K562 (cell line): ENCODE data around the gene ADGRB3. TPM values are rescaled to one million over a fixed set of nuclear protein-coding genes. Genes with fewer than 3 reads are reported as not detected.

Experiments
- ATAC-seq: fragments of 200-7000 bp; cut with Tn5 transposase; 3 replicates; pipeline ENCODE4 v1.9.1; 2020; ENCODE audit warnings: moderate library complexity
- BruUV-seq: library from RNA; stranded (reverse); fragments of 400-500 nt; replicated peaks from 2 replicates; lab custom pipeline; 2021; lab: Mats Ljungman, UMichigan
- CTCF ChIA-PET: fragments of 300-600 bp; formaldehyde crosslinking; extraction: SDS; loops from one replicate; lab custom pipeline; 2021; ENCODE audit warnings: low intra/inter-chr PET ratio; lab: Yijun Ruan, JAX
- POLR2A ChIA-PET: fragments of 300-600, 350-650 bp; sonication (Branson Sonifier 250); formaldehyde crosslinking; extraction: SDS; loops from one replicate; lab custom pipeline; 2021; ENCODE audit warnings: antibody characterized with exemption, inconsistent platforms; lab: Yijun Ruan, JAX
- DNase-seq, 4 experiments: peaks; one replicate each; pipeline versions ENCODE4 v3.0.0 to v3.0.0-alpha.2; 2011 to 2018; ENCODE audit warnings: low spot score in 3 of 4, mixed read lengths in 3 of 4; ENCODE audit errors: extremely low read depth in 1 of 4
- FAIRE-seq: peaks from 2 replicates; lab custom pipeline; 2011; peaks lifted over from hg19 to GRCh38; lab: Jason Lieb, UNC
- H2AFZ ChIP-seq: 2 replicates; pipeline ENCODE4 v1.6.0; 2011; ENCODE audit warnings: low read depth, low read length, control low read depth, inconsistent platforms
- H3K27ac ChIP-seq: fragments of 200-600 bp; 3 replicates; pipeline ENCODE4 v1.8.0; 2011; ENCODE audit warnings: low read depth, mild to moderate bottlenecking, control low read depth, inconsistent platforms, low read length, moderate library complexity, mixed read lengths; ENCODE audit errors: extremely low read depth
- H3K27me3 ChIP-seq, 2 experiments: fragments of 300-600 bp in 1 of 2; 2 replicates in 1 of 2; 3 replicates in 1 of 2; pipeline versions ENCODE4 v1.6.0 to v1.8.0; 2011; ENCODE audit warnings: inconsistent platforms in 2 of 2, low read length in 2 of 2, mild to moderate bottlenecking in 1 of 2, mixed read lengths in 1 of 2, moderate library complexity in 1 of 2; ENCODE audit not compliant: control insufficient read depth in 2 of 2, insufficient read depth in 2 of 2
- H3K36me3 ChIP-seq: fragments of 300-600 bp; 3 replicates; pipeline ENCODE4 v1.8.0; 2011; ENCODE audit warnings: mild to moderate bottlenecking, low read length, inconsistent platforms; ENCODE audit not compliant: control insufficient read depth, insufficient read depth
- H3K4me1 ChIP-seq, 2 experiments: fragments of 200-600 bp in 1 of 2; replicated peaks in 1 of 2; 2 replicates in 1 of 2; 3 replicates in 1 of 2; pipeline versions ENCODE4 v1.5.1 to v1.8.0; 2011; ENCODE audit warnings: inconsistent platforms in 2 of 2, low read length in 2 of 2, mild to moderate bottlenecking in 1 of 2, mixed read lengths in 1 of 2, moderate library complexity in 1 of 2; ENCODE audit not compliant: control insufficient read depth in 2 of 2, insufficient read depth in 2 of 2
- H3K4me2 ChIP-seq: 2 replicates; pipeline ENCODE4 v1.6.1; 2011; ENCODE audit warnings: low read length, control low read depth, inconsistent platforms, mixed read lengths; ENCODE audit not compliant: insufficient read depth
- H3K4me3 ChIP-seq: fragments of 200-600 bp; sonication (generic), shearing (Covaris generic); 2 replicates; pipeline ENCODE4 v1.5.1; 2016; ENCODE audit warnings: control low read depth, inconsistent platforms
- H3K79me2 ChIP-seq: fragments of 200-600 bp; 3 replicates; pipeline ENCODE4 v1.8.0; 2011; ENCODE audit warnings: low read length, inconsistent platforms; ENCODE audit not compliant: control insufficient read depth, insufficient read depth
- H3K9ac ChIP-seq, 2 experiments: 2 replicates each; pipeline versions ENCODE4 v1.6.0 to v1.6.1; 2011; ENCODE audit warnings: low read depth in 2 of 2, low read length in 2 of 2, control low read depth in 1 of 2, inconsistent platforms in 1 of 2, mild to moderate bottlenecking in 1 of 2, mixed read lengths in 1 of 2; ENCODE audit not compliant: insufficient read depth in 1 of 2
- H3K9me1 ChIP-seq: one replicate; pipeline ENCODE4 v1.6.0; 2011; ENCODE audit warnings: inconsistent platforms, mild to moderate bottlenecking, low read length, moderate library complexity; ENCODE audit not compliant: control insufficient read depth, insufficient read depth
- H3K9me3 ChIP-seq: replicated peaks from 2 replicates; pipeline ENCODE4 v1.5.1; 2011; ENCODE audit warnings: low read depth, low read length, inconsistent platforms; ENCODE audit not compliant: control insufficient read depth, insufficient read depth
- H4K20me1 ChIP-seq: replicated peaks from 2 replicates; pipeline ENCODE4 v1.6.1; 2011; ENCODE audit warnings: low read length, inconsistent platforms, mixed read lengths; ENCODE audit not compliant: control insufficient read depth, insufficient read depth
- HNRNPLL ChIP-seq: fragments of 200-400 bp; formaldehyde crosslinking; IDR thresholded peaks from 2 replicates; pipeline ENCODE4 v1.6.1; 2017; ENCODE audit warnings: low read length, low read depth, mild to moderate bottlenecking; ENCODE audit not compliant: poor library complexity, severe bottlenecking
- MEIS2 ChIP-seq: fragments of 450-650 bp; IDR thresholded peaks from 2 replicates; pipeline ENCODE4 v1.6.1; 2014; ENCODE audit warnings: mild to moderate bottlenecking; ENCODE audit not compliant: partially characterized antibody
- NFRKB ChIP-seq: fragments of 450-650 bp; IDR thresholded peaks from 2 replicates; pipeline ENCODE4 v1.6.1; 2016; ENCODE audit warnings: low read depth
- ZBTB2 ChIP-seq: fragments of 450-650 bp; IDR thresholded peaks from 2 replicates; pipeline ENCODE4 v1.6.1; 2016; ENCODE audit warnings: antibody characterized with exemption
- ZNF146 ChIP-seq: IDR thresholded peaks from one replicate; pipeline ENCODE4 v1.6.1; 2018; ENCODE audit warnings: missing compliant biosample characterization; ENCODE audit not compliant: unreplicated experiment
- ZNF165 ChIP-seq: fragments of 250-450 bp; sonication (Bioruptor Pico); IDR thresholded peaks from 2 replicates; pipeline ENCODE4 v1.4.0; 2020; ENCODE audit warnings: borderline replicate concordance
- ZNF184 ChIP-seq: sonication (generic); formaldehyde crosslinking; IDR thresholded peaks from 2 replicates; pipeline ENCODE4 v1.5.0; 2020; ENCODE audit warnings: missing genetic modification reagents
- ZNF316 ChIP-seq: fragments of 450-650 bp; IDR thresholded peaks from 2 replicates; pipeline ENCODE4 v1.6.1; 2016
- ZNF57 ChIP-seq: fragments of 450-650 bp; formaldehyde crosslinking; IDR thresholded peaks from 2 replicates; pipeline ENCODE4 v1.4.0; 2020; ENCODE audit warnings: mild to moderate bottlenecking, moderate library complexity
- WGBS: fragments of 100-300 bp; shearing (Covaris generic); methylation state at CpG from one replicate; pipeline ENCODE4 v1.1.6; 2016; ENCODE audit warnings: low coverage, mixed read lengths; ENCODE audit not compliant: insufficient coverage; ENCODE audit errors: missing lambda C conversion rate; 5-methylcytosine and 5-hydroxymethylcytosine counted together
- in situ Hi-C: fragments of 300-500 bp; cut with MboI; formaldehyde crosslinking; loops from 4 replicates; pipeline ENCODE4 v1.15.0; 2018; ENCODE audit warnings: inconsistent platforms, mixed read lengths
- intact Hi-C: fragments of 100-400 bp; cut with micrococcal nuclease; formaldehyde crosslinking; loops from 2 replicates; pipeline ENCODE4 v1.14.2; 2022
- polyA plus RNA-seq, 8 experiments: library from polyadenylated mRNA; depleted of rRNA in 4 of 8; stranded (reverse) in 5 of 8; unstranded in 3 of 8; fragments of >200 nt; fragmentation: Nextera tagmentation in 2 of 8; fragmentation: Illumina TruSeq in 1 of 8; extraction: Ambion mirVana in 2 of 8; extraction: Trizol in 1 of 8; gene quantifications; 2 replicates each; pipeline versions ENCODE4 v1.2.1 to v1.2.3, GENCODE V29; 2011 to 2014; ENCODE audit warnings: inconsistent platforms in 1 of 8, missing spikeins in 1 of 8
- total RNA-seq, 7 experiments: library from RNA; depleted of rRNA in 6 of 7; stranded (reverse); fragments of >200 nt in 6 of 7; fragmentation: Illumina TruSeq in 2 of 7; extraction: Trizol in 2 of 7; gene quantifications; 2 replicates each; pipeline versions ENCODE4 v1.2.1 to v1.2.3, GENCODE V29; 2011 to 2021; ENCODE audit warnings: low replicate concordance in 1 of 7
- TF ChIP-seq, protein P1 (sequence below): fragments of 200-600 bp; sonication (generic); IDR thresholded peaks from one replicate; pipeline ENCODE4 v1.6.1; 2012; ENCODE audit warnings: mild to moderate bottlenecking, low read depth, low read length, inconsistent platforms

ADGRB3 gene
- total and polyA plus RNA-seq, 9 of the 15 experiments (the other 6 are each of a cell fraction or from before 2014, with no cell fraction given): 0.90 to 7.8 (median 2.4) TPM

- DNase-seq (no peak), FAIRE-seq (no peak), ATAC-seq (no peak)
- H3K27ac ChIP-seq: no peak overlapping the region
- no peak overlapping the region for H2AFZ ChIP-seq
- intact Hi-C loops (no loop called here), in situ Hi-C loops (no loop called here)
- peaks cover 3 to 20% of the 10 kb centered on the region in 2 experiments; a peak in 3 of 5 replicates for H3K4me1 ChIP-seq
- no peaks in the 10 kb centered on the region for H3K9me1 ChIP-seq
- no peak overlapping the region for H3K4me2 ChIP-seq
- no peaks in the 10 kb centered on the region for H3K27me3 ChIP-seq
- no TSS peak for BruUV-seq
- H3K9me3 ChIP-seq: no peaks in the 10 kb centered on the region
- no peak overlapping the region for H3K9ac ChIP-seq
- H4K20me1 ChIP-seq: no peaks in the 10 kb centered on the region
- H3K36me3 ChIP-seq: no peaks in the 10 kb centered on the region
- CTCF ChIA-PET: no interaction called here
- 13% methylated on average over 1 of the region's 1 CpG for WGBS
- no peaks in the 10 kb centered on the region for H3K79me2 ChIP-seq
- no peak overlapping the region for H3K4me3 ChIP-seq
- POLR2A ChIA-PET: interaction anchor here (2.6 kb wide), 1 partner anchor 11 kb away, joined by 16 read pairs; no protein-coding TSS in a partner anchor
- TF ChIP-seq HNRNPLL (no peak), ZBTB2 (no peak), ZNF57 (CRISPR knock-in tag) (no peak), MEIS2 (no peak), ZNF165 (CRISPR knock-in tag) (no peak), NFRKB (no peak), ZNF316 (no peak), ZNF146 (CRISPR knock-in tag) (no peak), ZNF184 (CRISPR knock-in tag) (no peak)
- TF ChIP-seq, protein P1, sequence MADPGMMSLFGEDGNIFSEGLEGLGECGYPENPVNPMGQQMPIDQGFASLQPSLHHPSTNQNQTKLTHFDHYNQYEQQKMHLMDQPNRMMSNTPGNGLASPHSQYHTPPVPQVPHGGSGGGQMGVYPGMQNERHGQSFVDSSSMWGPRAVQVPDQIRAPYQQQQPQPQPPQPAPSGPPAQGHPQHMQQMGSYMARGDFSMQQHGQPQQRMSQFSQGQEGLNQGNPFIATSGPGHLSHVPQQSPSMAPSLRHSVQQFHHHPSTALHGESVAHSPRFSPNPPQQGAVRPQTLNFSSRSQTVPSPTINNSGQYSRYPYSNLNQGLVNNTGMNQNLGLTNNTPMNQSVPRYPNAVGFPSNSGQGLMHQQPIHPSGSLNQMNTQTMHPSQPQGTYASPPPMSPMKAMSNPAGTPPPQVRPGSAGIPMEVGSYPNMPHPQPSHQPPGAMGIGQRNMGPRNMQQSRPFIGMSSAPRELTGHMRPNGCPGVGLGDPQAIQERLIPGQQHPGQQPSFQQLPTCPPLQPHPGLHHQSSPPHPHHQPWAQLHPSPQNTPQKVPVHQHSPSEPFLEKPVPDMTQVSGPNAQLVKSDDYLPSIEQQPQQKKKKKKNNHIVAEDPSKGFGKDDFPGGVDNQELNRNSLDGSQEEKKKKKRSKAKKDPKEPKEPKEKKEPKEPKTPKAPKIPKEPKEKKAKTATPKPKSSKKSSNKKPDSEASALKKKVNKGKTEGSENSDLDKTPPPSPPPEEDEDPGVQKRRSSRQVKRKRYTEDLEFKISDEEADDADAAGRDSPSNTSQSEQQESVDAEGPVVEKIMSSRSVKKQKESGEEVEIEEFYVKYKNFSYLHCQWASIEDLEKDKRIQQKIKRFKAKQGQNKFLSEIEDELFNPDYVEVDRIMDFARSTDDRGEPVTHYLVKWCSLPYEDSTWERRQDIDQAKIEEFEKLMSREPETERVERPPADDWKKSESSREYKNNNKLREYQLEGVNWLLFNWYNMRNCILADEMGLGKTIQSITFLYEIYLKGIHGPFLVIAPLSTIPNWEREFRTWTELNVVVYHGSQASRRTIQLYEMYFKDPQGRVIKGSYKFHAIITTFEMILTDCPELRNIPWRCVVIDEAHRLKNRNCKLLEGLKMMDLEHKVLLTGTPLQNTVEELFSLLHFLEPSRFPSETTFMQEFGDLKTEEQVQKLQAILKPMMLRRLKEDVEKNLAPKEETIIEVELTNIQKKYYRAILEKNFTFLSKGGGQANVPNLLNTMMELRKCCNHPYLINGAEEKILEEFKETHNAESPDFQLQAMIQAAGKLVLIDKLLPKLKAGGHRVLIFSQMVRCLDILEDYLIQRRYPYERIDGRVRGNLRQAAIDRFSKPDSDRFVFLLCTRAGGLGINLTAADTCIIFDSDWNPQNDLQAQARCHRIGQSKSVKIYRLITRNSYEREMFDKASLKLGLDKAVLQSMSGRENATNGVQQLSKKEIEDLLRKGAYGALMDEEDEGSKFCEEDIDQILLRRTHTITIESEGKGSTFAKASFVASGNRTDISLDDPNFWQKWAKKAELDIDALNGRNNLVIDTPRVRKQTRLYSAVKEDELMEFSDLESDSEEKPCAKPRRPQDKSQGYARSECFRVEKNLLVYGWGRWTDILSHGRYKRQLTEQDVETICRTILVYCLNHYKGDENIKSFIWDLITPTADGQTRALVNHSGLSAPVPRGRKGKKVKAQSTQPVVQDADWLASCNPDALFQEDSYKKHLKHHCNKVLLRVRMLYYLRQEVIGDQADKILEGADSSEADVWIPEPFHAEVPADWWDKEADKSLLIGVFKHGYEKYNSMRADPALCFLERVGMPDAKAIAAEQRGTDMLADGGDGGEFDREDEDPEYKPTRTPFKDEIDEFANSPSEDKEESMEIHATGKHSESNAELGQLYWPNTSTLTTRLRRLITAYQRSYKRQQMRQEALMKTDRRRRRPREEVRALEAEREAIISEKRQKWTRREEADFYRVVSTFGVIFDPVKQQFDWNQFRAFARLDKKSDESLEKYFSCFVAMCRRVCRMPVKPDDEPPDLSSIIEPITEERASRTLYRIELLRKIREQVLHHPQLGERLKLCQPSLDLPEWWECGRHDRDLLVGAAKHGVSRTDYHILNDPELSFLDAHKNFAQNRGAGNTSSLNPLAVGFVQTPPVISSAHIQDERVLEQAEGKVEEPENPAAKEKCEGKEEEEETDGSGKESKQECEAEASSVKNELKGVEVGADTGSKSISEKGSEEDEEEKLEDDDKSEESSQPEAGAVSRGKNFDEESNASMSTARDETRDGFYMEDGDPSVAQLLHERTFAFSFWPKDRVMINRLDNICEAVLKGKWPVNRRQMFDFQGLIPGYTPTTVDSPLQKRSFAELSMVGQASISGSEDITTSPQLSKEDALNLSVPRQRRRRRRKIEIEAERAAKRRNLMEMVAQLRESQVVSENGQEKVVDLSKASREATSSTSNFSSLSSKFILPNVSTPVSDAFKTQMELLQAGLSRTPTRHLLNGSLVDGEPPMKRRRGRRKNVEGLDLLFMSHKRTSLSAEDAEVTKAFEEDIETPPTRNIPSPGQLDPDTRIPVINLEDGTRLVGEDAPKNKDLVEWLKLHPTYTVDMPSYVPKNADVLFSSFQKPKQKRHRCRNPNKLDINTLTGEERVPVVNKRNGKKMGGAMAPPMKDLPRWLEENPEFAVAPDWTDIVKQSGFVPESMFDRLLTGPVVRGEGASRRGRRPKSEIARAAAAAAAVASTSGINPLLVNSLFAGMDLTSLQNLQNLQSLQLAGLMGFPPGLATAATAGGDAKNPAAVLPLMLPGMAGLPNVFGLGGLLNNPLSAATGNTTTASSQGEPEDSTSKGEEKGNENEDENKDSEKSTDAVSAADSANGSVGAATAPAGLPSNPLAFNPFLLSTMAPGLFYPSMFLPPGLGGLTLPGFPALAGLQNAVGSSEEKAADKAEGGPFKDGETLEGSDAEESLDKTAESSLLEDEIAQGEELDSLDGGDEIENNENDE: no peak
Measured at GRCh38 chr6:68727699-68728098, 92.6 kb downstream of the ADGRB3 start.
